Measurements from ENCODE around the gene MED13L.
"Not testable (repeated sequence)": the region's sequence is repeated elsewhere in the genome, so short reads cannot be mapped to it uniquely, and the experiment has no call there.

MED13L gene

GRCh38 chr12:116241157-116241759 is 36.2 kb downstream of the MED13L start:
- Mint-ChIP-seq H3K27ac (no peak overlapping the region), H3K4me1 (peaks cover 36 to 62% of the 10 kb centered on the region in 2 donors), H3K27me3 (no peaks in the 10 kb centered on the region), H3K4me3 (no peak overlapping the region), H3K36me3 (peaks cover 8 to 13% of the 10 kb centered on the region in 2 donors), H3K9me3 (no peaks in the 10 kb centered on the region)
- ATAC-seq (replicated peaks): no peak
- DNase-seq: no peak

GRCh38 chr12:116238570-116239119 is 38.8 kb downstream of the MED13L start:
- H3K4me1 Mint-ChIP-seq: peaks cover 18 to 43% of the 10 kb centered on the region in 2 donors
- H3K36me3 Mint-ChIP-seq: peaks cover 8 to 13% of the 10 kb centered on the region in 2 donors
- H3K9me3 Mint-ChIP-seq; H3K4me3 Mint-ChIP-seq; ATAC-seq (replicated peaks); H3K27ac Mint-ChIP-seq; DNase-seq; H3K27me3 Mint-ChIP-seq: not testable (repeated sequence)

GRCh38 chr12:116238149-116238548 is 39.3 kb downstream of the MED13L start:
- Mint-ChIP-seq H3K27me3 (no peaks in the 10 kb centered on the region), H3K4me3 (no peak overlapping the region), H3K36me3 (peaks cover 8 to 13% of the 10 kb centered on the region in 2 donors), H3K27ac (no peak overlapping the region), H3K4me1 (peaks cover 16 to 38% of the 10 kb centered on the region in 2 donors), H3K9me3 (no peaks in the 10 kb centered on the region)
- no peak for ATAC-seq (replicated peaks)
- DNase-seq: no peak

GRCh38 chr12:116236976-116237375 is 40.5 kb downstream of the MED13L start:
- H3K27ac Mint-ChIP-seq: peak overlapping the region; percentile 15
- peaks cover 8 to 13% of the 10 kb centered on the region in 2 donors for H3K36me3 Mint-ChIP-seq
- ATAC-seq (replicated peaks) (no peak), DNase-seq (no peak)
- H3K4me3 Mint-ChIP-seq: no peak overlapping the region
- no peaks in the 10 kb centered on the region for H3K9me3 Mint-ChIP-seq
- no peaks in the 10 kb centered on the region for H3K27me3 Mint-ChIP-seq
- peaks cover 19 to 35% of the 10 kb centered on the region in 2 donors for H3K4me1 Mint-ChIP-seq

- ATAC-seq (replicated peaks) (peak; percentile 50 to 58), DNase-seq (peak; percentile 9)
- Mint-ChIP-seq H3K4me1 (peaks cover 19 to 35% of the 10 kb centered on the region in 2 donors), H3K9me3 (no peaks in the 10 kb centered on the region), H3K27ac (peak overlapping the region; percentile 67), H3K36me3 (peaks cover 8 to 14% of the 10 kb centered on the region in 2 donors), H3K4me3 (no peak overlapping the region), H3K27me3 (no peaks in the 10 kb centered on the region)
Observed at GRCh38 chr12:116236148-116236731, 41.3 kb downstream of the MED13L start.

GRCh38 chr12:116234148-116234547 is 43.3 kb downstream of the MED13L start:
- not testable (repeated sequence) for H3K4me3 Mint-ChIP-seq; H3K9me3 Mint-ChIP-seq; H3K36me3 Mint-ChIP-seq; ATAC-seq (replicated peaks); H3K27ac Mint-ChIP-seq; DNase-seq; H3K27me3 Mint-ChIP-seq
- peaks cover 12 to 27% of the 10 kb centered on the region in 2 donors for H3K4me1 Mint-ChIP-seq

GRCh38 chr12:116233669-116234068 is 43.8 kb downstream of the MED13L start:
- Mint-ChIP-seq H3K4me3 (no peak overlapping the region), H3K27ac (no peak overlapping the region), H3K9me3 (no peaks in the 10 kb centered on the region), H3K27me3 (no peaks in the 10 kb centered on the region), H3K36me3 (peaks cover 6 to 9% of the 10 kb centered on the region in 2 donors), H3K4me1 (peaks cover 12 to 30% of the 10 kb centered on the region in 2 donors)
- DNase-seq (no peak), ATAC-seq (replicated peaks) (no peak)

- Mint-ChIP-seq H3K4me3 (no peak overlapping the region), H3K36me3 (peaks cover 11 to 19% of the 10 kb centered on the region in 2 donors), H3K27ac (no peak overlapping the region), H3K9me3 (no peaks in the 10 kb centered on the region), H3K4me1 (peaks cover 5 to 29% of the 10 kb centered on the region in 2 donors), H3K27me3 (no peaks in the 10 kb centered on the region)
- ATAC-seq (replicated peaks) (no peak), DNase-seq (no peak)
Observed at GRCh38 chr12:116227811-116228210, 49.7 kb downstream of the MED13L start.

- H3K27ac Mint-ChIP-seq: no peak overlapping the region
- H3K4me1 Mint-ChIP-seq: peaks cover 3 to 36% of the 10 kb centered on the region in 2 donors
- DNase-seq (no peak), ATAC-seq (replicated peaks) (no peak)
- no peaks in the 10 kb centered on the region for H3K9me3 Mint-ChIP-seq
- no peak overlapping the region for H3K4me3 Mint-ChIP-seq
- H3K36me3 Mint-ChIP-seq: peaks cover 11 to 20% of the 10 kb centered on the region in 2 donors
- H3K27me3 Mint-ChIP-seq: no peaks in the 10 kb centered on the region
Observed at GRCh38 chr12:116226026-116226425, 51.5 kb downstream of the MED13L start.

- Mint-ChIP-seq H3K27ac (no peak overlapping the region), H3K27me3 (no peaks in the 10 kb centered on the region), H3K4me1 (peaks cover 11 to 34% of the 10 kb centered on the region in 2 donors), H3K9me3 (no peaks in the 10 kb centered on the region), H3K4me3 (no peak overlapping the region), H3K36me3 (peaks cover 5 to 17% of the 10 kb centered on the region in 2 donors)
- ATAC-seq (replicated peaks) (no peak), DNase-seq (no peak)
Observed at GRCh38 chr12:116222358-116222757, 55.1 kb downstream of the MED13L start.

- Mint-ChIP-seq H3K9me3 (no peaks in the 10 kb centered on the region), H3K27me3 (no peaks in the 10 kb centered on the region), H3K27ac (no peak overlapping the region), H3K36me3 (peaks cover 3 to 12% of the 10 kb centered on the region in 2 donors), H3K4me3 (no peak overlapping the region), H3K4me1 (peaks cover 26 to 45% of the 10 kb centered on the region in 2 donors)
- ATAC-seq (replicated peaks): no peak
- DNase-seq: no peak
Observed at GRCh38 chr12:116220756-116221155, 56.7 kb downstream of the MED13L start.

GRCh38 chr12:116217045-116217735 is 60.3 kb downstream of the MED13L start:
- Mint-ChIP-seq H3K36me3 (no peaks in the 10 kb centered on the region), H3K9me3 (no peaks in the 10 kb centered on the region), H3K4me1 (peaks cover 42 to 62% of the 10 kb centered on the region in 2 donors), H3K4me3 (no peak overlapping the region), H3K27me3 (no peaks in the 10 kb centered on the region), H3K27ac (no peak overlapping the region)
- no peak for ATAC-seq (replicated peaks)
- no peak for DNase-seq

- no peaks in the 10 kb centered on the region for H3K27me3 Mint-ChIP-seq
- ATAC-seq (replicated peaks) (no peak), DNase-seq (no peak)
- H3K4me3 Mint-ChIP-seq: no peak overlapping the region
- no peaks in the 10 kb centered on the region for H3K9me3 Mint-ChIP-seq
- no peaks in the 10 kb centered on the region for H3K36me3 Mint-ChIP-seq
- peaks cover 42 to 65% of the 10 kb centered on the region in 2 donors for H3K4me1 Mint-ChIP-seq
- peak overlapping the region; percentile 70 for H3K27ac Mint-ChIP-seq
Observed at GRCh38 chr12:116216022-116216756, 61.3 kb downstream of the MED13L start.

- Mint-ChIP-seq H3K4me1 (peaks cover 48 to 77% of the 10 kb centered on the region in 2 donors), H3K4me3 (no peak overlapping the region)
- no peak for DNase-seq
Observed at GRCh38 chr12:116215023-116215422, 62.5 kb downstream of the MED13L start.

More at GRCh38 chr12:116215023-116215422, 62.5 kb downstream of the MED13L start:
- no peaks in the 10 kb centered on the region for H3K27me3 Mint-ChIP-seq
- H3K9me3 Mint-ChIP-seq: no peaks in the 10 kb centered on the region
- no peak overlapping the region for H3K27ac Mint-ChIP-seq
- ATAC-seq (replicated peaks): no peak
- H3K36me3 Mint-ChIP-seq: no peaks in the 10 kb centered on the region

Data from stimulated activated naive B cell treated with anti-CD40 and anti-IgM and Interleukin-4, amounts not matched to agents 10 μg/mL and 1 μg/mL and 100 μg/mL, for 72 hours (primary cell).